HepG2 (cell line): ENCODE results near the gene ZNF22. TPM values are rescaled to one million over a fixed set of nuclear protein-coding genes. Genes with fewer than 3 reads are reported as not detected.

Experiments used
- CEBPG ChIP-seq: IDR thresholded peaks from 2 replicates; pipeline ENCODE4 v1.6.1; 2016
- E2F5 ChIP-seq: sonication (generic); formaldehyde crosslinking; conservative IDR thresholded peaks from 2 replicates; pipeline ENCODE4 v1.4.0; 2020; ENCODE audit warnings: missing genetic modification reagents
- HIVEP1 ChIP-seq: sonication (generic); formaldehyde crosslinking; IDR thresholded peaks from 2 replicates; pipeline ENCODE4 v1.4.0; 2020; ENCODE audit warnings: mild to moderate bottlenecking, missing genetic modification reagents
- HNRNPH1 ChIP-seq: fragments of 200-400 bp; formaldehyde crosslinking; optimal IDR thresholded peaks from 2 replicates; pipeline ENCODE3; 2017; ENCODE audit warnings: mild to moderate bottlenecking, low read depth, low read length
- HNRNPUL1 ChIP-seq: fragments of 200-400 bp; formaldehyde crosslinking; IDR thresholded peaks from 2 replicates; pipeline ENCODE4 v1.6.1; 2017; ENCODE audit warnings: low read depth, mild to moderate bottlenecking, low read length, moderate library complexity
- HOXD1 ChIP-seq: sonication (generic); formaldehyde crosslinking; IDR thresholded peaks from 2 replicates; pipeline ENCODE4 v1.5.0; 2020; ENCODE audit warnings: missing genetic modification reagents
- ISL2 ChIP-seq: sonication (generic); formaldehyde crosslinking; IDR thresholded peaks from 2 replicates; pipeline ENCODE4 v1.5.0; 2020; ENCODE audit warnings: missing genetic modification reagents
- KDM6A ChIP-seq: IDR thresholded peaks from 2 replicates; pipeline ENCODE4 v1.6.1; 2016; ENCODE audit warnings: low read depth
- MAX ChIP-seq: IDR thresholded peaks from 2 replicates; pipeline ENCODE4 v1.6.1; 2012; ENCODE audit warnings: inconsistent platforms
- MIER3 ChIP-seq: IDR thresholded peaks from 2 replicates; pipeline ENCODE4 v1.6.1; 2016; ENCODE audit warnings: missing compliant biosample characterization, borderline replicate concordance
- MYPOP ChIP-seq: sonication (generic); formaldehyde crosslinking; IDR thresholded peaks from 2 replicates; pipeline ENCODE4 v1.8.1; 2023; ENCODE audit warnings: mild to moderate bottlenecking, moderate library complexity, missing genetic modification reagents
- STAT5B ChIP-seq: sonication (generic); formaldehyde crosslinking; IDR thresholded peaks from 2 replicates; pipeline ENCODE4 v1.4.0; 2020; ENCODE audit warnings: missing genetic modification reagents
- TARDBP ChIP-seq: sonication (generic); formaldehyde crosslinking; IDR thresholded peaks from 2 replicates; pipeline ENCODE4 v1.8.0; 2022; ENCODE audit warnings: mild to moderate bottlenecking, missing genetic modification reagents
- TBL1XR1 ChIP-seq: fragments of 150-350 bp; IDR thresholded peaks from 2 replicates; pipeline ENCODE4 v1.6.1; 2014; ENCODE audit warnings: borderline replicate concordance, low read length; ENCODE audit not compliant: partially characterized antibody
- TCF7 ChIP-seq: sonication (generic); IDR thresholded peaks from 2 replicates; pipeline ENCODE4 v1.6.1; 2016; ENCODE audit warnings: antibody characterized with exemption, low read depth
- ZNF407 ChIP-seq: sonication (generic); formaldehyde crosslinking; IDR thresholded peaks from one replicate; pipeline ENCODE4 v1.5.1; 2020; ENCODE audit warnings: mild to moderate bottlenecking, missing genetic modification reagents; ENCODE audit errors: not compliant biosample characterization
- ZNF543 ChIP-seq: sonication (generic); formaldehyde crosslinking; IDR thresholded peaks from 2 replicates; pipeline ENCODE4 v1.4.0; 2020; ENCODE audit warnings: mild to moderate bottlenecking, missing genetic modification reagents
- ZNF703 ChIP-seq: sonication (generic); formaldehyde crosslinking; IDR thresholded peaks from 2 replicates; pipeline ENCODE4 v1.5.1; 2020; ENCODE audit warnings: missing genetic modification reagents, mild to moderate bottlenecking, moderate library complexity, borderline replicate concordance
- ZNF782 ChIP-seq: sonication (generic); formaldehyde crosslinking; IDR thresholded peaks from 2 replicates; pipeline ENCODE4 v1.4.0; 2020; ENCODE audit warnings: missing genetic modification reagents, mild to moderate bottlenecking, borderline replicate concordance
- ZNF883 ChIP-seq: sonication (generic); formaldehyde crosslinking; IDR thresholded peaks from 2 replicates; pipeline ENCODE4 v1.5.1; 2020; ENCODE audit warnings: mild to moderate bottlenecking, missing genetic modification reagents; ENCODE audit errors: not compliant biosample characterization
- polyA plus RNA-seq, 8 experiments: library from polyadenylated mRNA; depleted of rRNA in 3 of 8; stranded (reverse) in 7 of 8; unstranded in 1 of 8; fragments of >200 nt; fragmentation: Illumina TruSeq in 4 of 8; extraction: Trizol in 4 of 8; gene quantifications; 2 replicates each; pipeline versions ENCODE4 v1.2.1 to v1.2.3, GENCODE V29; 2011 to 2016; ENCODE audit warnings: low read depth in 4 of 8, missing spikeins in 1 of 8, mixed read lengths in 1 of 8; ENCODE audit not compliant: insufficient read depth in 1 of 8
- total RNA-seq, 5 experiments: library from RNA; depleted of rRNA; stranded (reverse); fragments of >200 nt; fragmentation: Illumina TruSeq; extraction: Trizol; gene quantifications; 2 replicates each; pipeline ENCODE4 v1.2.3, GENCODE V29; 2016; ENCODE audit warnings: low read depth in 1 of 5

ZNF22 gene
- total and polyA plus RNA-seq, 2 of the 13 experiments (the other 11 are each of a cell fraction or from before 2014, with no cell fraction given): 0.40 to 1.3 TPM

GRCh38 chr10:44959247-44960087 is 41.3 kb upstream of the ZNF22 start, which contains the start of gene RASSF4 (continued):
- TF ChIP-seq MYPOP (CRISPR knock-in tag): peak; percentile 84; the same call in 1 of the 2 replicates
- TF ChIP-seq ZNF543 (CRISPR knock-in tag): peak; percentile 51; the same call in 1 of the 2 replicates
- no peak for TF ChIP-seq MIER3 (CRISPR knock-in tag)
- no peak for TF ChIP-seq TBL1XR1
- TF ChIP-seq TCF7: no peak
- TF ChIP-seq HNRNPUL1: no peak
- TF ChIP-seq HNRNPH1: no peak
- TF ChIP-seq MAX: peak; percentile 84
- TF ChIP-seq ZNF407 (CRISPR knock-in tag): peak; percentile 6
- TF ChIP-seq ZNF883 (CRISPR knock-in tag): peak; percentile 72
- 0 out of 2 replicates have a peak, but pooled peaks have one; percentile 9 for TF ChIP-seq CEBPG (CRISPR knock-in tag)
- TF ChIP-seq HOXD1 (CRISPR knock-in tag): peak; percentile 67; the same call in 1 of the 2 replicates
- TF ChIP-seq HIVEP1 (CRISPR knock-in tag): peak; percentile 52; the same call in 1 of the 2 replicates
- no peak for TF ChIP-seq ZNF782
- TF ChIP-seq KDM6A (CRISPR knock-in tag): no peak
- TF ChIP-seq TARDBP (CRISPR knock-in tag): no peak; the same call in 1 of the 2 replicates
- no peak for TF ChIP-seq STAT5B (CRISPR knock-in tag)
- TF ChIP-seq E2F5: no peak
- no peak for TF ChIP-seq ZNF703 (CRISPR knock-in tag)
- no peak for TF ChIP-seq ISL2 (CRISPR knock-in tag)
